ENCODE data around the gene RTTN.

DNA sequence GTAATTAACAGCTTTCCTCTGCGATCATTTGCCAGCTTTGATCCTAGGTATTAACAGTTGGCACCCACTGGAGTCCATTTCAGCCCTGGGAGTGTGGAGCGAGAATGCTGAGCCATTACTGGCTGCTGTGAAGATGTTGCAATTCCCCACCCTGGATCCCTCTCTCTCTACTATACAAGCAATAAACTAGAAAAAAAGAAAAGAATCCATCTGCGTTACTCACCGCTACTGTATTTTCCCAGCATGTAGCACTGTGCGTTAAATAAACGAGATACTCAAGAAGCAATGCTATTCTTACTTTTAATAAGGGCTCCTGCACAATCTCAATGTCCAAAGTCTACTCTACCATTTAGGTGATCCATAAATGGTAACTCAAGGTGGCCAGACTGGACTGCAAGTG is 8.5 kb downstream of the RTTN start:
- TF ChIP-seq POLR2A (IDR thresholded peaks at IDR 0.05): no peak
- TF ChIP-seq, protein P1, sequence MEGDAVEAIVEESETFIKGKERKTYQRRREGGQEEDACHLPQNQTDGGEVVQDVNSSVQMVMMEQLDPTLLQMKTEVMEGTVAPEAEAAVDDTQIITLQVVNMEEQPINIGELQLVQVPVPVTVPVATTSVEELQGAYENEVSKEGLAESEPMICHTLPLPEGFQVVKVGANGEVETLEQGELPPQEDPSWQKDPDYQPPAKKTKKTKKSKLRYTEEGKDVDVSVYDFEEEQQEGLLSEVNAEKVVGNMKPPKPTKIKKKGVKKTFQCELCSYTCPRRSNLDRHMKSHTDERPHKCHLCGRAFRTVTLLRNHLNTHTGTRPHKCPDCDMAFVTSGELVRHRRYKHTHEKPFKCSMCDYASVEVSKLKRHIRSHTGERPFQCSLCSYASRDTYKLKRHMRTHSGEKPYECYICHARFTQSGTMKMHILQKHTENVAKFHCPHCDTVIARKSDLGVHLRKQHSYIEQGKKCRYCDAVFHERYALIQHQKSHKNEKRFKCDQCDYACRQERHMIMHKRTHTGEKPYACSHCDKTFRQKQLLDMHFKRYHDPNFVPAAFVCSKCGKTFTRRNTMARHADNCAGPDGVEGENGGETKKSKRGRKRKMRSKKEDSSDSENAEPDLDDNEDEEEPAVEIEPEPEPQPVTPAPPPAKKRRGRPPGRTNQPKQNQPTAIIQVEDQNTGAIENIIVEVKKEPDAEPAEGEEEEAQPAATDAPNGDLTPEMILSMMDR (IDR thresholded peaks at IDR 0.05): no peak
- TF ChIP-seq POLR2AphosphoS5 (IDR thresholded peaks at IDR 0.05): no peak

All from gastroesophageal sphincter (tissue), 3 donors.